ENCODE measurements around the gene SLC43A2.
"Not testable (repeated sequence)": the region's sequence is repeated elsewhere in the genome, so short reads cannot be mapped to it uniquely, and the experiment has no call there.

Gene SLC43A2

GRCh38 chr17:1532836-1533602 lies 95.6 kb downstream of the SLC43A2 start:
- peak; percentile 30 to 33 for DNase-seq

GRCh38 chr17:1529863-1530262 lies 98.8 kb downstream of the SLC43A2 start:
- DNase-seq: no peak

- DNase-seq: not testable (repeated sequence)
These were observed 101.8 kb downstream of the SLC43A2 start for GRCh38 chr17:1526876-1527275.

- DNase-seq: no peak
These were observed 106.0 kb downstream of the SLC43A2 start for GRCh38 chr17:1522626-1523025.

- DNase-seq: no peak
These were observed 107.5 kb downstream of the SLC43A2 start for GRCh38 chr17:1521086-1521640.

GRCh38 chr17:1519678-1520077 lies 109.0 kb downstream of the SLC43A2 start:
- DNase-seq: no peak

Measured in SHP77 (cell line).